Gastrocnemius medialis (tissue), 4 donors: Measurements from ENCODE around the gene SNRPF. TPM values are rescaled to one million over a fixed set of nuclear protein-coding genes. Genes with fewer than 3 reads are reported as not detected.

Source experiments
- total RNA-seq, 4 donors: library from RNA; depleted of rRNA; stranded (reverse); fragments of >200 nt; gene quantifications; one replicate each; pipeline versions ENCODE4 v1.1.0 to v1.2.3, GENCODE V29; 2016

The SNRPF gene
- total RNA-seq, 4 donors from 2014 or later: 2.3 to 4.6 (median 3.4) TPM

Other genes with a start within 250 kb of the SNRPF start
- gene NTN4, start 68.2 kb upstream of the SNRPF start, total RNA-seq: 1 to 10 TPM; 4.0 to 10.0 (median 5.7) TPM
- gene CCDC38, start 83.7 kb downstream of the SNRPF start, total RNA-seq: not detected
- 1 to 10 TPM in 2 of 4 donors, not detected in 2; 1.1 to 3.5 TPM for gene AMDHD1, start 84.4 kb downstream of the SNRPF start, total RNA-seq
- gene HAL, start 137.4 kb downstream of the SNRPF start, total RNA-seq: 1 to 10 TPM in 2 of 4 donors, under 1 TPM in 1, not detected in 1; 0.59 to 1.3 (median 1.3) TPM
- 10 to 100 TPM; 36.7 to 46.9 (median 40.6) TPM for gene LTA4H, start 176.6 kb downstream of the SNRPF start, total RNA-seq